Measurements from ENCODE around the gene SIM1. TPM values are rescaled to one million over a fixed set of nuclear protein-coding genes. Genes with fewer than 3 reads are reported as not detected.

The SIM1 gene
- total RNA-seq, 1 experiment from 2014 or later = not detected

GRCh38 chr6:100470422-100471120 is 5.8 kb upstream of the SIM1 start:
- no peak overlapping the region for H3K27ac ChIP-seq (ENCODE audit: low read depth, low read length)
- H3K9ac ChIP-seq (ENCODE audit: low read length) = no peak overlapping the region
- DNase-seq (ENCODE audit: low read depth, low spot score) (no peak), ATAC-seq (no peak)
- H3K4me1 ChIP-seq (ENCODE audit: control insufficient read depth in 1 of 2, insufficient read depth in 2 of 2, low read length in 2 of 2) = peaks cover 0 to 8% of the 10 kb centered on the region in 2 experiments; a peak in 2 of 4 replicates
- no peaks in the 10 kb centered on the region for H3K9me3 ChIP-seq (ENCODE audit: control insufficient read depth in 1 of 2, insufficient read depth in 1 of 2, low read depth in 1 of 2, low read length in 2 of 2)
- H3K9me2 ChIP-seq (ENCODE audit: insufficient read depth) = no peaks in the 10 kb centered on the region
- H2AFZ ChIP-seq (ENCODE audit: low read depth, low read length, poor library complexity, severe bottlenecking) = no peak overlapping the region
- intact Hi-C loops (cut with micrococcal nuclease) = no loop called here
- TF ChIP-seq RAD21 (IDR thresholded peaks at IDR 0.05; ENCODE audit: low read depth) (no peak), ELF1 (IDR thresholded peaks at IDR 0.05; ENCODE audit: borderline replicate concordance, low read depth) (no peak), ZBTB33 (IDR thresholded peaks at IDR 0.05; ENCODE audit: extremely low read depth, insufficient replicate concordance, low read length) (no peak), TCF7L2 (IDR thresholded peaks at IDR 0.05; ENCODE audit: borderline replicate concordance, extremely low read depth, insufficient read depth, insufficient read length) (no peak), FOSL1 (IDR thresholded peaks at IDR 0.05; ENCODE audit: low read depth) (no peak), POLR2AphosphoS5 (IDR thresholded peaks at IDR 0.05; ENCODE audit: low read depth, low read length) (no peak)
- ChIA-PET CTCF (interaction anchor here (1.5 kb wide), 1 partner anchor 10 kb away, joined by 4 read pairs; no protein-coding TSS in a partner anchor), POLR2A (no interaction called here), RAD21 (ENCODE audit: low non-redundant PET in 1 of 2, low total read pairs in 2 of 2, uncharacterized antibody in 2 of 2, unreplicated experiment in 2 of 2) (no interaction called here)
- no peaks in the 10 kb centered on the region for H3K36me3 ChIP-seq (ENCODE audit: control insufficient read depth in 1 of 2, insufficient read depth in 2 of 2, low read length in 2 of 2)
- no peak overlapping the region for H3K4me3 ChIP-seq (replicated peaks in 1 of 2; ENCODE audit: low read depth in 1 of 2, low read length in 2 of 2)
- no peaks in the 10 kb centered on the region for H3K79me2 ChIP-seq (ENCODE audit: insufficient read depth, low read length)
- no peaks in the 10 kb centered on the region for H3K27me3 ChIP-seq (ENCODE audit: insufficient read depth, low read length)
- H3K4me2 ChIP-seq (ENCODE audit: low read length) = no peak overlapping the region
- no TSS peak for BruUV-seq (replicated peaks)
- H4K20me1 ChIP-seq (ENCODE audit: insufficient read depth) = no peaks in the 10 kb centered on the region
